ENCODE results near the gene RPRD1A. TPM values are rescaled to one million over a fixed set of nuclear protein-coding genes. Genes with fewer than 3 reads are reported as not detected.
"Not testable (repeated sequence)": the region's sequence is repeated elsewhere in the genome, so short reads cannot be mapped to it uniquely, and the experiment has no call there.

The RPRD1A gene
- total RNA-seq, 1 donor from 2014 or later = 76.0 TPM

- not testable (repeated sequence) for DNase-seq
These were observed 99.5 kb downstream of the RPRD1A start for GRCh38 chr18:35967866-35968265.

GRCh38 chr18:35964319-35964718 lies 103.0 kb downstream of the RPRD1A start:
- no peak for DNase-seq

GRCh38 chr18:35962320-35962719 lies 105.0 kb downstream of the RPRD1A start:
- no peak for DNase-seq

GRCh38 chr18:35956226-35956625 lies 111.1 kb downstream of the RPRD1A start:
- no peak for DNase-seq

GRCh38 chr18:35953688-35954087 lies 113.7 kb downstream of the RPRD1A start:
- DNase-seq = no peak

- no peak for DNase-seq
These were observed 116.8 kb downstream of the RPRD1A start for GRCh38 chr18:35950628-35950982.

- DNase-seq = peak; percentile 86
These were observed 117.3 kb downstream of the RPRD1A start for GRCh38 chr18:35949903-35950627.

- DNase-seq = no peak
These were observed 118.3 kb downstream of the RPRD1A start for GRCh38 chr18:35949090-35949489.

GRCh38 chr18:35948080-35948479 lies 119.3 kb downstream of the RPRD1A start:
- DNase-seq = no peak

- no peak for DNase-seq
These were observed 124.7 kb downstream of the RPRD1A start for GRCh38 chr18:35942661-35943060.

GRCh38 chr18:35942133-35942532 lies 125.2 kb downstream of the RPRD1A start:
- no peak for DNase-seq

- no peak for DNase-seq
These were observed 126.1 kb downstream of the RPRD1A start for GRCh38 chr18:35941299-35941698.

Other genes starting within 250 kb of the RPRD1A start
- gene SLC39A6, start 61.8 kb upstream of the RPRD1A start, total RNA-seq = 39.5 TPM
- 96.2 TPM for gene ELP2, start 62.3 kb upstream of the RPRD1A start, total RNA-seq
- gene MOCOS, start 119.9 kb upstream of the RPRD1A start, total RNA-seq = 0.31 TPM
- 33.0 TPM for gene FHOD3, start 230.2 kb upstream of the RPRD1A start, total RNA-seq